ENCODE data around the gene BMERB1. TPM values are rescaled to one million over a fixed set of nuclear protein-coding genes. Genes with fewer than 3 reads are reported as not detected.
"Not testable (repeated sequence)": the region's sequence is repeated elsewhere in the genome, so short reads cannot be mapped to it uniquely, and the experiment has no call there.

The BMERB1 gene
- total RNA-seq, 1 donor = 105 TPM

- TF ChIP-seq CTCF (IDR thresholded peaks at IDR 0.05; ENCODE audit: insufficient read depth, low read length) = no peak
- H3K4me3 ChIP-seq (ENCODE audit: low read depth, low read length) = no peak overlapping the region
- DNase-seq (ENCODE audit: low read depth) = no peak
These were observed 16.2 kb upstream of the BMERB1 start for GRCh38 chr16:15418206-15418605.

DNA sequence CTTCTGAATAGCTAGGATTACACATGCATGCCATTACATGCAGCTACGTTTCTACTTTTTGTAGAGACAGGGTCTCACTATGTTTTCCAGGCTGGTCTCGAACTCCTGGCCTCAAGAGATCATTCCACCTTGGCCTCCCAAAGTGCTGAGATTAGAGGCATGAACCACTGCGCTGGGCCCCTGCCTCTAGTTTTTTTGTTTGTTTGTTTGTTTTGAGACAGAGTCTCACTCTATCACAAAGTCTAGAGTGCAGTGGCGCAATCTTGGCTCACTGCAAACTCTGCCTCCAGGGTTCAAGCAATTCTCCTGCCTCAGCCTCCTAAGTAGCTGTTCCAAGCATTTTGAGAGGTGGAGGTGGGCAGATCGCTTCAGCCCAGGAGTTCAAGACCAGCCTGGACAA is 12.7 kb upstream of the BMERB1 start:
- not testable (repeated sequence) for H3K4me3 ChIP-seq (ENCODE audit: low read depth, low read length); DNase-seq (ENCODE audit: low read depth)

DNA sequence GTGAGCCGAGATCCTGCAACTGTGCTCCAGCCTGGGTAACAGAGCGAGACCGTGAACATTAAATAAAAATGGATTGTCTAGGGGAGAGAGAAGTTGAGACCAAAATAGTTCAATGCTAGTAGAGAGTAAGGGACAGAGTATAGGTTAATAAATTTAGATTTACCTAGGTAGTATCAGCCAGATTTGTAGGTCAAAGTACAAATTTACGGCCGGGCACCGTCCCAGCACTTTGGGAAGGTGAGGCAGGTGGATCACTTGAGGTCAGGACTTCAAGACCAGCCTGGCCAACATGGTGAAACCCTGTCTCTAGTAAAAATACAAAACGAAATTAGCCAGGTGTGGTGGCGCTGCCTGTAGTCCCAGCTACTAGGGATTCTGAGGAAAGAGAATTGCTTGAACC is 12.2 kb upstream of the BMERB1 start:
- no peak for TF ChIP-seq CTCF (IDR thresholded peaks at IDR 0.05; ENCODE audit: insufficient read depth, low read length)
- no peak overlapping the region for H3K4me3 ChIP-seq (ENCODE audit: low read depth, low read length)
- no peak for DNase-seq (ENCODE audit: low read depth)

- DNase-seq (ENCODE audit: low read depth) = no peak
- no peak overlapping the region for H3K4me3 ChIP-seq (ENCODE audit: low read depth, low read length)
- TF ChIP-seq CTCF (IDR thresholded peaks at IDR 0.05; ENCODE audit: insufficient read depth, low read length) = no peak
These were observed 8.5 kb upstream of the BMERB1 start for GRCh38 chr16:15425861-15426260.

- TF ChIP-seq CTCF (IDR thresholded peaks at IDR 0.05; ENCODE audit: insufficient read depth, low read length) = no peak
- no peak overlapping the region for H3K4me3 ChIP-seq (ENCODE audit: low read depth, low read length)
- no peak for DNase-seq (ENCODE audit: low read depth)
These were observed 7.6 kb upstream of the BMERB1 start for GRCh38 chr16:15426796-15427195.

- peak; percentile 70 for TF ChIP-seq CTCF (IDR thresholded peaks at IDR 0.05; ENCODE audit: insufficient read depth, low read length)
- DNase-seq (ENCODE audit: low read depth) = peak; percentile 90
- H3K4me3 ChIP-seq (ENCODE audit: low read depth, low read length) = peak overlapping the region; percentile 13
These were observed 6.6 kb upstream of the BMERB1 start for GRCh38 chr16:15427648-15428239.

DNA sequence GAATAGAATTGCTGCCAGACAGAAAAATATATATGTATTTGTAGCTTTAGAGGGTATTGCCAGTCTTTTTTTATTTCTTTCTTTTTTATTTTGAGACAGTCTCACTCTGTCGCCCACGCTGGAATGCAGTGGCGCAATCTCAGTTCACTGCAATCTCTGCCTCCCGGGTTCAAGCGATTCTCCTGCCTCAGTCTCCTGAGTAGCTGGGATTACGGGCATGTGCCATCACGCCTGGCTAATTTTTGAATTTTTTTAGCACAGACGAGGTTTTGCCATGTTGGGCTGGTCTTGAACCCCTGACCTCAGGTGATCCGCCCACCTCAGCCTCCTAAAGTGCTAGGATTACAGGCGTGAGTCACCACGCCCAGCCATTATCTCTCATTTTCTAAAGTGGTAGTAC is 3.5 kb upstream of the BMERB1 start:
- DNase-seq (ENCODE audit: low read depth); H3K4me3 ChIP-seq (ENCODE audit: low read depth, low read length): not testable (repeated sequence)

DNA sequence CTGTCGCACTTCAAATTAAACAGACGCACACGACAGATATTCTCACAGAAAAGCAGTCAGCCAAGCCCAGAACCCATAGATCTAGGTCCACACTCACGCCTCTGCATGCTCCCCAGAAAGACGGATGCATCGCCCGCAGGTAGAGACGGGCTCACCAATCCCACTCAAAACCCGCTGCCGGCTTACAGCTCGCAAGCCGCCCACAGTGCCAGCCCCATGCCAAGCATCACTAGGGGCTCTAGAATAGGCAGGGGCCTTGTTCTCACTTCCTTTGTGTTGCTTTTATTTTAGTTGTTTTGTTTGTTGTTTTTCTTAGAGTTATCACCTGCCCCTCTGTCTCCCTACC is 336 bp upstream of the BMERB1 start:
- DNase-seq (ENCODE audit: low read depth) = no peak
- TF ChIP-seq CTCF (IDR thresholded peaks at IDR 0.05; ENCODE audit: insufficient read depth, low read length) = no peak
- H3K4me3 ChIP-seq (ENCODE audit: low read depth, low read length) = peak overlapping the region; percentile 93
